HG02798 (cell line): ENCODE data around the gene CCDC117.
"Not testable (repeated sequence)": the region's sequence is repeated elsewhere in the genome, so short reads cannot be mapped to it uniquely, and the experiment has no call there.

Source experiments
- ATAC-seq: cut with Tn5 transposase; IDR thresholded peaks from one replicate; pipeline ENCODE4 v1.9.1; 2021; ENCODE audit warnings: mild to moderate bottlenecking; ENCODE audit not compliant: unreplicated experiment, poor library complexity

The CCDC117 gene

GRCh38 chr22:28824455-28824854, 52.0 kb downstream of the CCDC117 start:
- not testable (repeated sequence) for ATAC-seq

GRCh38 chr22:28826430-28826829, 53.9 kb downstream of the CCDC117 start:
- ATAC-seq, result not testable (repeated sequence)

DNA sequence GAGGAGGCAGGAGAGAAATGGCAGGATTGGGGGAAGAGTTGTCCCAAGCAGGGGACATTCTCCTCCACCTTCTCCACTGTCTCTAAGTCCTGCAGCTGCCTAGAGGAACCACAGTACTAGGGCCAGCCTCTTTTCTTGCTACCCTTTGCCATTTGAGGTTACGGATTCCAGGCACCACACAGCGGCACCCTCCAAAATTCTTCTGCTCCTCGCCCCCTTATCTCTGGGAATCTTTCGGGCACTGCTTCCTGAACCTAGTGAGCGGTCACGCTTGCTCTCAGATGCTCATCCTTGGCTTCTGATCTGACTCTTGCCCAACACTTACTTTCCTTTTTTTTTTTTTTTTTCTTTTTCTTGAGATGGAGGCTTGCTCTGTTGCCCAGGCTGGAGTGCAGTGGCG, 54.4 kb downstream of the CCDC117 start:
- no peak for ATAC-seq

GRCh38 chr22:28829358-28830181, 57.1 kb downstream of the CCDC117 start:
- no peak for ATAC-seq

DNA sequence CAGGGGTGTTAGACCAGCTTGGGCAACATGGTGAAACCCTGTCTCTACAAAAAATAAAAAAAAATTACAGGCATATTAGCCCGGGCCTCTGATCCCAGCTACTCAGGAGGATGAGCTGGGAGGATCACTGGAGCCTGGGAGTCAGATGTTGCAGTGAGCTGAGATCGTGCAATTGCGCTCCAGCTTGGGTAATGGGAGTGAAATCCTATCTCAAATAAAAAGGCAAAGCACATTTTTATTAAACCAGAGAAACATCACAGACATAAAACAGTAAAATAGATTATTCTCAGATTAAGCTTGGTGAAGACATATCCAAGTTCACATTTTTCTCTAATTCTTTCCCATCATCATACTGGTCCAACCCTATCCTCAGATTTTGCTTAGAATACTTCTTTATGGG, 57.9 kb downstream of the CCDC117 start:
- no peak for ATAC-seq

GRCh38 chr22:28831140-28832072, 58.9 kb downstream of the CCDC117 start:
- ATAC-seq, result no peak

- no peak for ATAC-seq
These were observed 60.2 kb downstream of the CCDC117 start for GRCh38 chr22:28832731-28833130.

GRCh38 chr22:28833276-28833923, 60.9 kb downstream of the CCDC117 start:
- ATAC-seq, result no peak

- ATAC-seq, result no peak
These were observed 63.2 kb downstream of the CCDC117 start for GRCh38 chr22:28835630-28836189.

DNA sequence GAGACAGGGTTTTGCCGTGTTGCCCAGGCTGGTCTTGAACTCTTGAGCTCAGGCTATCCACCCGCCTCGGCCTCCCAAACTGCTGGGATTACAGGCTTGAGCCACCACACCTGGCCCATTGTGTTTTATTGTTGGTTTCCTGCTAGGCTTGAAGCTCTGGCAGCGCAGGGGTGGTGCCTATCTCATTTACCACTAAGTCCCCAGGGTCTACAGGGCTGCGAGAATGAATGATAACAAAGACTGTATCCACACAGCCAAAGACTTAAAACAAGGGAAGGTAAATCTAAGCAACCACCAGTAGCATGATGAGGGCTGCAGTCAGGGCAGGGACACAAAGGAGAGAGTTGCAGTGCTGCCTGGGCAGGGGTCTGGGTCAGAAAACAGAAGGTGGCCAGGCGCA, 65.1 kb downstream of the CCDC117 start:
- no peak for ATAC-seq
